NCI-H1105 (cell line): ENCODE measurements around the gene DLGAP1.
"Not testable (repeated sequence)": the region's sequence is repeated elsewhere in the genome, so short reads cannot be mapped to it uniquely, and the experiment has no call there.

Experiments used
- DNase-seq: peaks from one replicate; lab custom pipeline; 2025; lab: John Stamatoyannopoulos, UW

The DLGAP1 gene

GRCh38 chr18:3583873-3584247, 871.2 kb downstream of the DLGAP1 start:
- DNase-seq, result no peak

- DNase-seq, result not testable (repeated sequence)
Measured at GRCh38 chr18:3583106-3583872, 871.8 kb downstream of the DLGAP1 start.

GRCh38 chr18:3581890-3582289, 873.2 kb downstream of the DLGAP1 start:
- no peak for DNase-seq

- DNase-seq, result not testable (repeated sequence)
Measured at GRCh38 chr18:3580523-3581025, 874.5 kb downstream of the DLGAP1 start.

- DNase-seq, result no peak
Measured at GRCh38 chr18:3579701-3580100, 875.4 kb downstream of the DLGAP1 start.

- DNase-seq, result no peak
Measured at GRCh38 chr18:3578621-3579020, 876.5 kb downstream of the DLGAP1 start.

GRCh38 chr18:3577281-3577855, 877.7 kb downstream of the DLGAP1 start:
- DNase-seq, result no peak

- DNase-seq, result no peak
Measured at GRCh38 chr18:3572761-3573160, 882.3 kb downstream of the DLGAP1 start.

- DNase-seq, result no peak
Measured at GRCh38 chr18:3566851-3567250, 888.3 kb downstream of the DLGAP1 start.

- no peak for DNase-seq
Measured at GRCh38 chr18:3560755-3561154, 894.4 kb downstream of the DLGAP1 start.

GRCh38 chr18:3554811-3555427, 900.2 kb downstream of the DLGAP1 start:
- no peak for DNase-seq

- no peak for DNase-seq
Measured at GRCh38 chr18:3554091-3554601, 901.0 kb downstream of the DLGAP1 start.

- no peak for DNase-seq
Measured at GRCh38 chr18:3552305-3552704, 902.8 kb downstream of the DLGAP1 start.

- no peak for DNase-seq
Measured at GRCh38 chr18:3547891-3548615, 907.1 kb downstream of the DLGAP1 start.

- no peak for DNase-seq
Measured at GRCh38 chr18:3546106-3546505, 909.0 kb downstream of the DLGAP1 start.

- no peak for DNase-seq
Measured at GRCh38 chr18:3544537-3544936, 910.6 kb downstream of the DLGAP1 start.

- no peak for DNase-seq
Measured at GRCh38 chr18:3541549-3542386, 913.3 kb downstream of the DLGAP1 start.

GRCh38 chr18:3540805-3541548, 914.1 kb downstream of the DLGAP1 start:
- DNase-seq, result no peak

GRCh38 chr18:3538954-3539617, 916.0 kb downstream of the DLGAP1 start:
- no peak for DNase-seq

GRCh38 chr18:3538456-3538855, 916.7 kb downstream of the DLGAP1 start:
- no peak for DNase-seq
